Keratinocyte (primary cell): Measurements from ENCODE around the gene MARCHF3. TPM values are rescaled to one million over a fixed set of nuclear protein-coding genes. Genes with fewer than 3 reads are reported as not detected.

Experiments used
- DNase-seq: peaks from one replicate; pipeline ENCODE4 v3.0.0-alpha.2; 2011; ENCODE audit warnings: low read depth, missing footprints, low spot score
- FAIRE-seq: peaks from 2 replicates; lab custom pipeline; 2011; peaks lifted over from hg19 to GRCh38; lab: Jason Lieb, UNC
- H2AFZ ChIP-seq: 2 replicates; pipeline ENCODE4 v1.6.0; 2012; ENCODE audit warnings: low read length, control low read depth, inconsistent platforms; ENCODE audit not compliant: control insufficient read depth
- H3K27ac ChIP-seq: 2 replicates; pipeline ENCODE4 v1.5.1; 2011; ENCODE audit warnings: low read length; ENCODE audit not compliant: control insufficient read depth, insufficient read depth
- H3K27me3 ChIP-seq: 3 replicates; pipeline ENCODE4 v1.6.0; 2011; ENCODE audit warnings: low read length; ENCODE audit not compliant: control insufficient read depth, insufficient read depth; ENCODE audit errors: extremely low read depth
- H3K36me3 ChIP-seq, 2 experiments: 2 replicates in 1 of 2; 3 replicates in 1 of 2; pipeline ENCODE4 v1.5.1; 2011; ENCODE audit warnings: low read length in 2 of 2, mild to moderate bottlenecking in 1 of 2; ENCODE audit not compliant: control insufficient read depth in 2 of 2, insufficient read depth in 2 of 2; ENCODE audit errors: extremely low read depth in 1 of 2
- H3K4me1 ChIP-seq: 3 replicates; pipeline ENCODE4 v1.5.1; 2011; ENCODE audit warnings: low read length; ENCODE audit not compliant: control insufficient read depth, insufficient read depth; ENCODE audit errors: extremely low read depth
- H3K4me2 ChIP-seq: 3 replicates; pipeline ENCODE4 v1.6.0; 2011; ENCODE audit warnings: low read depth, low read length; ENCODE audit not compliant: control insufficient read depth, insufficient read depth; ENCODE audit errors: extremely low read depth
- H3K4me3 ChIP-seq, 3 experiments: fragments of 200-600 bp in 1 of 3; sonication (generic) in 1 of 3; 2 replicates in 2 of 3; 3 replicates in 1 of 3; pipeline ENCODE4 v1.5.1; 2011 to 2016; ENCODE audit warnings: low read length in 3 of 3, mild to moderate bottlenecking in 3 of 3, control low read depth in 2 of 3, inconsistent platforms in 1 of 3, low read depth in 1 of 3, mixed read lengths in 1 of 3, mixed run types in 1 of 3, moderate library complexity in 1 of 3; ENCODE audit not compliant: control insufficient read depth in 2 of 3, insufficient read depth in 2 of 3; ENCODE audit errors: extremely low read depth in 1 of 3
- H3K79me2 ChIP-seq: 2 replicates; pipeline ENCODE4 v1.6.0; 2012; ENCODE audit warnings: low read length; ENCODE audit not compliant: control insufficient read depth, insufficient read depth
- H3K9ac ChIP-seq: 3 replicates; pipeline ENCODE4 v1.6.0; 2011; ENCODE audit warnings: low read length; ENCODE audit not compliant: control insufficient read depth, insufficient read depth; ENCODE audit errors: extremely low read depth
- H3K9me1 ChIP-seq: 3 replicates; pipeline ENCODE4 v1.6.0; 2011; ENCODE audit warnings: low read length; ENCODE audit not compliant: control insufficient read depth, insufficient read depth; ENCODE audit errors: extremely low read depth
- H3K9me3 ChIP-seq: 2 replicates; pipeline ENCODE4 v1.5.1; 2012; ENCODE audit warnings: low read depth, low read length; ENCODE audit not compliant: control insufficient read depth
- H4K20me1 ChIP-seq: 3 replicates; pipeline ENCODE4 v1.6.0; 2011; ENCODE audit warnings: low read length; ENCODE audit not compliant: control insufficient read depth, insufficient read depth; ENCODE audit errors: extremely low read depth
- EZH2 ChIP-seq: IDR thresholded peaks from one replicate; pipeline ENCODE4 v1.6.1; 2012; ENCODE audit warnings: inconsistent platforms, mild to moderate bottlenecking, low read length, moderate library complexity
- dilution Hi-C: fragments of 300-500 bp; cut with MboI; formaldehyde crosslinking; loops from one replicate; pipeline ENCODE4 v1.7.0; 2020; ENCODE audit warnings: low sequenced_read_pairs; ENCODE audit not compliant: extremely low pct_ligation_motif_present
- polyA plus RNA-seq, 5 experiments: library from polyadenylated mRNA; depleted of rRNA in 3 of 5; stranded (reverse) in 3 of 5; stranded (forward) in 1 of 5; unstranded in 1 of 5; fragments of >200 nt; gene quantifications; 1 replicate in 1 of 5; 2 replicates in 3 of 5; 3 replicates in 1 of 5; pipeline versions ENCODE4 v1.2.1 to v1.2.3, GENCODE V29; 2011 to 2012; ENCODE audit warnings: missing spikeins in 2 of 5, low read depth in 1 of 5, low replicate concordance in 1 of 5
- TF ChIP-seq, protein P1 (sequence below), 3 experiments: IDR thresholded peaks in 1 of 3; conservative IDR thresholded peaks in 1 of 3; optimal IDR thresholded peaks in 1 of 3; 2 replicates in 2 of 3; 3 replicates in 1 of 3; pipeline versions ENCODE3 to v1.5.1; 2011; ENCODE audit warnings: low read length in 3 of 3, mild to moderate bottlenecking in 3 of 3, moderate library complexity in 2 of 3, control low read depth in 1 of 3, inconsistent platforms in 1 of 3; ENCODE audit not compliant: insufficient read depth in 2 of 3; ENCODE audit errors: extremely low read depth in 1 of 3

The MARCHF3 gene
- polyA plus RNA-seq, 1 donor (not counting 4 experiments of a cell fraction or from before 2014, with no cell fraction given): 0.45 TPM

DNA sequence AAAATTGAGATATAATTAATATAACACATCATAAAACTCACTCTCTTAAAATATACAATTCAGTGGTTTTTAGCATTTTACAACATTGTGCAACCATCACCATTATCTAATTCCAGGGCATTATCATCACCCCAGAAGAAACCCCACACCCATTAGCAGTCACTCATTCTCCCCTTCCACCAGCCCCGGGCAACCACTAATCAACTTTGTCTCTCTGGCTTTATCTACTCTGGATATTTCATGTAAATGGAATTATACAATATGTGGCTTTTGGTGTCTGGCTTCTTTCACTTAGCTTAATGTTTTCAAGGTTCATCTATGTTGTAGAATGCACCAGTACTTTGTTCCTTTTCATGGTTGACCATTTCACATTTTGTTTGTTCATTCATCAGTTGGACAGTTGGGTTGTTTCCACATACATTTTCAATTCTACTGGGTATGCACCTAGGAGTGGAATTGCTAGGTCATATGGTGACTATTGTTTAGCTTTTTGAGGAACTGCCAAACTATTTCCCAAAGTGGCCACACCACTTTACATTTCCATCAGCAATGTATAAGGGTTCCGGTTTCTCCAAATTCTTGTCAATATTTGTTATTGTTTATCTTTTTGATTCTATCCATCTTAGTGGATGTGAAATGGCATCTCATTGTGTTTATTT lies 62.4 kb downstream of the MARCHF3 start:
- dilution Hi-C loops: no loop called here
- H3K4me1 ChIP-seq: no peaks in the 10 kb centered on the region
- no peaks in the 10 kb centered on the region for H4K20me1 ChIP-seq
- no peak overlapping the region for H3K9ac ChIP-seq
- no peaks in the 10 kb centered on the region for H3K9me1 ChIP-seq
- no peaks in the 10 kb centered on the region for H3K79me2 ChIP-seq
- DNase-seq (no peak), FAIRE-seq (no peak)
- TF ChIP-seq, protein P1, sequence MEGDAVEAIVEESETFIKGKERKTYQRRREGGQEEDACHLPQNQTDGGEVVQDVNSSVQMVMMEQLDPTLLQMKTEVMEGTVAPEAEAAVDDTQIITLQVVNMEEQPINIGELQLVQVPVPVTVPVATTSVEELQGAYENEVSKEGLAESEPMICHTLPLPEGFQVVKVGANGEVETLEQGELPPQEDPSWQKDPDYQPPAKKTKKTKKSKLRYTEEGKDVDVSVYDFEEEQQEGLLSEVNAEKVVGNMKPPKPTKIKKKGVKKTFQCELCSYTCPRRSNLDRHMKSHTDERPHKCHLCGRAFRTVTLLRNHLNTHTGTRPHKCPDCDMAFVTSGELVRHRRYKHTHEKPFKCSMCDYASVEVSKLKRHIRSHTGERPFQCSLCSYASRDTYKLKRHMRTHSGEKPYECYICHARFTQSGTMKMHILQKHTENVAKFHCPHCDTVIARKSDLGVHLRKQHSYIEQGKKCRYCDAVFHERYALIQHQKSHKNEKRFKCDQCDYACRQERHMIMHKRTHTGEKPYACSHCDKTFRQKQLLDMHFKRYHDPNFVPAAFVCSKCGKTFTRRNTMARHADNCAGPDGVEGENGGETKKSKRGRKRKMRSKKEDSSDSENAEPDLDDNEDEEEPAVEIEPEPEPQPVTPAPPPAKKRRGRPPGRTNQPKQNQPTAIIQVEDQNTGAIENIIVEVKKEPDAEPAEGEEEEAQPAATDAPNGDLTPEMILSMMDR (optimal IDR thresholded peaks at IDR 0.05 in 1 of 3, IDR thresholded peaks at IDR 0.05 in 1 of 3, conservative IDR thresholded peaks at IDR 0.05 in 1 of 3; ENCODE audit: extremely low read depth in 1 of 3, insufficient read depth in 2 of 3, low read length in 3 of 3): no peak
- no peak for TF ChIP-seq EZH2
- no peak overlapping the region for H3K27ac ChIP-seq
- H3K27me3 ChIP-seq: no peaks in the 10 kb centered on the region
- H3K4me2 ChIP-seq: no peak overlapping the region
- H3K9me3 ChIP-seq: no peaks in the 10 kb centered on the region
- H3K4me3 ChIP-seq: no peak overlapping the region
- no peak overlapping the region for H2AFZ ChIP-seq
- no peaks in the 10 kb centered on the region for H3K36me3 ChIP-seq

- no peaks in the 10 kb centered on the region for H3K9me3 ChIP-seq
- no peak overlapping the region for H3K27ac ChIP-seq
- peaks cover 3% of the 10 kb centered on the region for H3K4me1 ChIP-seq
- no peaks in the 10 kb centered on the region for H3K36me3 ChIP-seq
- DNase-seq (no peak), FAIRE-seq (no peak)
- H3K79me2 ChIP-seq: no peaks in the 10 kb centered on the region
- no peak overlapping the region for H3K4me2 ChIP-seq
- H3K4me3 ChIP-seq: no peak overlapping the region
- TF ChIP-seq, protein P1 (optimal IDR thresholded peaks at IDR 0.05 in 1 of 3, IDR thresholded peaks at IDR 0.05 in 1 of 3, conservative IDR thresholded peaks at IDR 0.05 in 1 of 3; ENCODE audit: extremely low read depth in 1 of 3, insufficient read depth in 2 of 3, low read length in 3 of 3): no peak
- TF ChIP-seq EZH2: no peak
- H4K20me1 ChIP-seq: no peaks in the 10 kb centered on the region
- H3K9me1 ChIP-seq: no peaks in the 10 kb centered on the region
- H3K27me3 ChIP-seq: no peaks in the 10 kb centered on the region
- dilution Hi-C loops: no loop called here
- H2AFZ ChIP-seq: no peak overlapping the region
- H3K9ac ChIP-seq: no peak overlapping the region
Measured at GRCh38 chr5:126965487-126965886, 64.9 kb downstream of the MARCHF3 start.
